Activated naive CD4-positive, alpha-beta T cell treated with anti-CD3 and anti-CD28 coated beads, Interleukin-2, amount 10 ng/mL, durations not matched to agents 5 hours and 36 hours (primary cell): Measurements from ENCODE around the gene SPATA31D4. TPM values are rescaled to one million over a fixed set of nuclear protein-coding genes. Genes with fewer than 3 reads are reported as not detected.

Experiments
- total RNA-seq, 2 experiments: library from RNA; stranded (reverse); gene quantifications; one replicate each; pipeline ENCODE4 v1.2.3, GENCODE V29; 2021

SPATA31D4 gene
- not detected for total RNA-seq

DNA sequence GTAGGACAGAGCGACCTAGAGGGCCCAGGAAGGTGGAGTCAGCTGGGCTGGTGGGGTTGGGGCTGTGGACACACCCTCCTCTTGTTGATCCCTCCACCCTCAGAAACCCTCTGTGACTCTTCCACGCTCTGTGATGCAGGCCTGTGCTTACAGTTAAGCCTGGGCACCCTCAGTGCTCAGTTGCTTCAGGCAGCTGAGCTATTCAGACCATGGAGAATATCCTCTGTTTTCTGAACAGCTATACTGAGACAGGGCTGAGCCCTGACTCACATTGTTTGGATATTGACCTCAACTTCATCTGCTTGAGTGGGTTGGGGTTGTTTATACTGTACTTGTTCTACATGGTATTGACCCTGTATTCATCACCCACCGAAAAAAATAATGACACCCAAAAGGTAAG lies at the start of gene SPATA31D4:
Gene SPATA31D4, plus strand, starts transcription at position 124 of the 400 bp plus-strand sequence. Its CDS starts 86 bp downstream, at position 210.

GRCh38 chr9:81943393-81943792 lies 15.2 kb downstream of the SPATA31D4 start, which contains the start of gene SPATA31D3:
SPATA31D3 (plus strand) TSS chr9:81943500; CDS start chr9:81943586, 86 bp downstream.

Other genes with a start within 250 kb of the SPATA31D4 start
- under 1 TPM; 0.53 to 0.88 TPM for gene TLE1, start 238.9 kb upstream of the SPATA31D4 start, total RNA-seq
- not detected for gene SPATA31D3, start 15.1 kb downstream of the SPATA31D4 start, total RNA-seq
- not detected for gene SPATA31D1, start 60.3 kb downstream of the SPATA31D4 start, total RNA-seq